HepG2 (cell line): ENCODE data around the gene CMIP. TPM values are rescaled to one million over a fixed set of nuclear protein-coding genes. Genes with fewer than 3 reads are reported as not detected.

ENCODE experiments used
- ATAC-seq: fragments of 200-7000 bp; cut with Tn5 transposase; 3 replicates; pipeline ENCODE4 v1.9.1; 2020; ENCODE audit warnings: mild to moderate bottlenecking, moderate library complexity
- BruUV-seq: library from RNA; stranded (reverse); fragments of 400-500 nt; replicated peaks from 2 replicates; lab custom pipeline; 2021; lab: Mats Ljungman, UMichigan
- CTCF ChIA-PET: fragments of 300-600 bp; formaldehyde crosslinking; extraction: SDS; loops from one replicate; lab custom pipeline; 2021; ENCODE audit warnings: low total read pairs, inconsistent platforms, low intra/inter-chr PET ratio; lab: Yijun Ruan, JAX
- POLR2A ChIA-PET: fragments of 350-600 bp; sonication (Branson Sonifier 250); formaldehyde crosslinking; loops from one replicate; lab custom pipeline; 2020; ENCODE audit warnings: antibody characterized with exemption, inconsistent platforms; lab: Yijun Ruan, JAX
- DNase-seq: peaks from one replicate; pipeline ENCODE4 v3.0.0-alpha.2; 2015; ENCODE audit warnings: low spot score
- FAIRE-seq: peaks from 3 replicates; lab custom pipeline; 2011; peaks lifted over from hg19 to GRCh38; lab: Jason Lieb, UNC
- H2AFZ ChIP-seq: one replicate; pipeline ENCODE4 v1.6.1; 2011; ENCODE audit warnings: low read length, inconsistent platforms
- H3K27ac ChIP-seq: fragments of 300-600 bp; 3 replicates; pipeline ENCODE4 v1.8.0; 2011; ENCODE audit warnings: mixed run types, mild to moderate bottlenecking, mixed read lengths, low read length, inconsistent platforms; ENCODE audit not compliant: insufficient read depth; ENCODE audit errors: extremely low read length
- H3K27me3 ChIP-seq, 2 experiments: fragments of 200-600 bp in 1 of 2; 2 replicates in 1 of 2; 3 replicates in 1 of 2; pipeline versions ENCODE4 v1.6.0 to v1.8.0; 2011; ENCODE audit warnings: low read length in 2 of 2, mild to moderate bottlenecking in 2 of 2, moderate library complexity in 2 of 2, inconsistent platforms in 1 of 2; ENCODE audit not compliant: insufficient read depth in 2 of 2, control insufficient read depth in 1 of 2
- H3K36me3 ChIP-seq, 2 experiments: fragments of 200-600 bp in 1 of 2; replicated peaks in 1 of 2; 2 replicates in 1 of 2; 3 replicates in 1 of 2; pipeline versions ENCODE4 v1.5.1 to v1.8.0; 2011; ENCODE audit warnings: low read length in 2 of 2, inconsistent platforms in 1 of 2; ENCODE audit not compliant: insufficient read depth in 2 of 2, control insufficient read depth in 1 of 2
- H3K4me1 ChIP-seq: 2 replicates; pipeline ENCODE4 v1.5.1; 2012; ENCODE audit warnings: low read length, inconsistent platforms; ENCODE audit not compliant: insufficient read depth
- H3K4me2 ChIP-seq: 2 replicates; pipeline ENCODE4 v1.6.0; 2011; ENCODE audit warnings: low read depth, low read length, inconsistent platforms
- H3K4me3 ChIP-seq, 3 experiments: fragments of 200-600 bp in 1 of 3; sonication (generic), shearing (Covaris generic) in 1 of 3; replicated peaks in 1 of 3; 2 replicates each; pipeline ENCODE4 v1.5.1; 2011 to 2016; ENCODE audit warnings: low read length in 3 of 3, inconsistent platforms in 2 of 3, low read depth in 2 of 3, mild to moderate bottlenecking in 2 of 3, control low read depth in 1 of 3, mixed read lengths in 1 of 3; ENCODE audit not compliant: insufficient read depth in 1 of 3
- H3K79me2 ChIP-seq: one replicate; pipeline ENCODE4 v1.6.1; 2011; ENCODE audit warnings: low read length, inconsistent platforms; ENCODE audit not compliant: insufficient read depth
- H3K9ac ChIP-seq: 2 replicates; pipeline ENCODE4 v1.6.0; 2011; ENCODE audit warnings: mild to moderate bottlenecking, low read depth, low read length, inconsistent platforms; ENCODE audit not compliant: insufficient read depth
- H3K9me3 ChIP-seq: 2 replicates; pipeline ENCODE4 v1.5.1; 2012; ENCODE audit warnings: mild to moderate bottlenecking, low read length
- H4K20me1 ChIP-seq: 2 replicates; pipeline ENCODE4 v1.6.0; 2011; ENCODE audit warnings: inconsistent platforms, mild to moderate bottlenecking, low read length, moderate library complexity; ENCODE audit not compliant: insufficient read depth
- AGO2 ChIP-seq: fragments of 200-400 bp; formaldehyde crosslinking; optimal IDR thresholded peaks from 2 replicates; pipeline ENCODE3; 2017; ENCODE audit warnings: mild to moderate bottlenecking, low read depth, low read length, moderate library complexity
- ATF5 ChIP-seq: sonication (generic); formaldehyde crosslinking; IDR thresholded peaks from 2 replicates; pipeline ENCODE4 v1.4.0; 2020; ENCODE audit warnings: mild to moderate bottlenecking, low read depth, missing genetic modification reagents
- MYC ChIP-seq: sonication (generic); formaldehyde crosslinking; IDR thresholded peaks from 2 replicates; pipeline ENCODE4 v1.9.0; 2021; ENCODE audit warnings: missing genetic modification reagents, borderline replicate concordance
- POLR2A ChIP-seq, 2 experiments: IDR thresholded peaks; 2 replicates each; pipeline ENCODE4 v1.6.1; 2011; ENCODE audit warnings: low read depth in 2 of 2, low read length in 2 of 2, mild to moderate bottlenecking in 1 of 2, moderate library complexity in 1 of 2; ENCODE audit not compliant: insufficient read depth in 1 of 2
- RBM22 ChIP-seq: fragments of 200-400 bp; formaldehyde crosslinking; optimal IDR thresholded peaks from 2 replicates; pipeline ENCODE3; 2017; ENCODE audit warnings: mild to moderate bottlenecking, low read length, moderate library complexity
- SOX13 ChIP-seq, 3 experiments: fragments of 450-650 bp in 1 of 3; sonication (generic) in 1 of 3; formaldehyde crosslinking in 1 of 3; IDR thresholded peaks in 2 of 3; conservative IDR thresholded peaks in 1 of 3; 2 replicates each; pipeline versions ENCODE4 v1.5.0 to v1.6.1; 2016 to 2020; ENCODE audit warnings: antibody characterized with exemption in 1 of 3, mild to moderate bottlenecking in 1 of 3, missing compliant biosample characterization in 1 of 3, missing genetic modification reagents in 1 of 3, moderate library complexity in 1 of 3
- ZBTB38 ChIP-seq: sonication (generic); formaldehyde crosslinking; IDR thresholded peaks from 2 replicates; pipeline ENCODE4 v1.5.1; 2020; ENCODE audit warnings: mild to moderate bottlenecking, missing genetic modification reagents
- ZNF687 ChIP-seq: sonication (generic); formaldehyde crosslinking; IDR thresholded peaks from 2 replicates; pipeline ENCODE4 v1.5.1; 2020; ENCODE audit warnings: mild to moderate bottlenecking, missing genetic modification reagents, moderate library complexity
- WGBS: methylation state at CpG from one replicate; pipeline ENCODE4 v1.1.6; 2017; ENCODE audit warnings: low lambda C conversion rate; 5-methylcytosine and 5-hydroxymethylcytosine counted together
- in situ Hi-C: cut with HindIII; loops from 2 replicates; pipeline ENCODE4 v1.10.0; 2017; ENCODE audit warnings: low pct_unique_long_range_greater_than_20kb; ENCODE audit not compliant: extremely low pct_ligation_motif_present
- intact Hi-C: fragments of 100-400 bp; cut with micrococcal nuclease; formaldehyde crosslinking; loops from one replicate; pipeline ENCODE4 v1.10.0; 2022; ENCODE audit not compliant: unreplicated experiment
- polyA plus RNA-seq, 8 experiments: library from polyadenylated mRNA; depleted of rRNA in 3 of 8; stranded (reverse) in 7 of 8; unstranded in 1 of 8; fragments of >200 nt; fragmentation: Illumina TruSeq in 4 of 8; extraction: Trizol in 4 of 8; gene quantifications; 2 replicates each; pipeline versions ENCODE4 v1.2.1 to v1.2.3, GENCODE V29; 2011 to 2016; ENCODE audit warnings: low read depth in 4 of 8, missing spikeins in 1 of 8, mixed read lengths in 1 of 8; ENCODE audit not compliant: insufficient read depth in 1 of 8
- total RNA-seq, 5 experiments: library from RNA; depleted of rRNA; stranded (reverse); fragments of >200 nt; fragmentation: Illumina TruSeq; extraction: Trizol; gene quantifications; 2 replicates each; pipeline ENCODE4 v1.2.3, GENCODE V29; 2016; ENCODE audit warnings: low read depth in 1 of 5

Gene CMIP
- total and polyA plus RNA-seq, 2 of the 13 experiments (the other 11 are each of a cell fraction or from before 2014, with no cell fraction given), result 10.9 to 18.1 TPM

- BruUV-seq, result no TSS peak
- H3K4me2 ChIP-seq, result no peak overlapping the region
- no peak overlapping the region for H3K4me3 ChIP-seq
- no peak overlapping the region for H3K9ac ChIP-seq
- H3K4me1 ChIP-seq, result no peaks in the 10 kb centered on the region; the same call in 1 of the 2 replicates
- DNase-seq, result no peak
- peaks cover 51 to 97% of the 10 kb centered on the region in 2 experiments for H3K36me3 ChIP-seq
- TF ChIP-seq ATF5 (CRISPR knock-in tag) (no peak), SOX13 (IDR thresholded peaks at IDR 0.05) (no peak), SOX13 (CRISPR knock-in tag; conservative IDR thresholded peaks at IDR 0.05 in 1 of 2, IDR thresholded peaks at IDR 0.05 in 1 of 2) (no peak), POLR2A (IDR thresholded peaks at IDR 0.05; ENCODE audit: insufficient read depth in 1 of 2, low read depth in 2 of 2, low read length in 2 of 2) (0 out of 4 replicates have a peak, but pooled peaks of 1 of the 2 experiments have one; percentile 26), RBM22 (peak; percentile 71)
- TF ChIP-seq, all 625 proteins: peak for 2
- 95% methylated on average over 13 of the region's 17 CpGs for WGBS
- in situ Hi-C loops, result no loop called here
- CTCF ChIA-PET, result no interaction called here
- FAIRE-seq (no peak), ATAC-seq (no peak)
- H2AFZ ChIP-seq, result no peak overlapping the region
- no peaks in the 10 kb centered on the region for H3K9me3 ChIP-seq
- H3K27me3 ChIP-seq, result no peaks in the 10 kb centered on the region
- peaks cover 67% of the 10 kb centered on the region for H4K20me1 ChIP-seq
- H3K79me2 ChIP-seq, result peaks cover 18% of the 10 kb centered on the region
- no peak overlapping the region for H3K27ac ChIP-seq
- POLR2A ChIA-PET, result no interaction called here
- intact Hi-C loops, result no loop called here
These were observed 167.9 kb downstream of the CMIP start for GRCh38 chr16:81612351-81613163.

GRCh38 chr16:81614171-81614570 is 169.6 kb downstream of the CMIP start:
- WGBS, result over 99% methylated on average over 13 of the region's 13 CpGs
- Histone ChIP-seq H3K4me1 (no peaks in the 10 kb centered on the region; the same call in 1 of the 2 replicates), H3K27ac (no peak overlapping the region), H3K4me2 (no peak overlapping the region), H3K9me3 (no peaks in the 10 kb centered on the region), H3K9ac (no peak overlapping the region), H3K79me2 (peaks cover 22% of the 10 kb centered on the region), H2AFZ (no peak overlapping the region), H3K4me3 (no peak overlapping the region), H4K20me1 (peaks cover 83% of the 10 kb centered on the region), H3K36me3 (peaks cover 58 to 97% of the 10 kb centered on the region in 2 experiments), H3K27me3 (no peaks in the 10 kb centered on the region)
- no peak for FAIRE-seq
- intact Hi-C loops, result no loop called here
- TF ChIP-seq ZNF687 (CRISPR knock-in tag) (peak; percentile 23; the same call in 1 of the 2 replicates), MYC (CRISPR knock-in tag) (no peak), AGO2 (peak; percentile 71), ZBTB38 (CRISPR knock-in tag) (peak; percentile 42; the same call in 1 of the 2 replicates)
- DNase-seq, result no peak
- ChIA-PET CTCF (no interaction called here), POLR2A (no interaction called here)
- ATAC-seq, result no peak
- in situ Hi-C loops, result no loop called here
- BruUV-seq, result no TSS peak
